Endothelial cell of umbilical vein (primary cell): ENCODE measurements around the gene ANKIB1.

Experiments used
- POLR2A ChIP-seq: IDR thresholded peaks from 2 replicates; pipeline ENCODE4 v1.6.1; 2012; ENCODE audit warnings: low read depth, mild to moderate bottlenecking, control low read depth, low read length
- TF ChIP-seq, protein P1 (sequence below), 2 donors: IDR thresholded peaks; 1 replicate in 1 of 2; 2 replicates in 1 of 2; pipeline ENCODE4 v1.5.1; 2011; ENCODE audit warnings: low read length in 2 of 2, mild to moderate bottlenecking in 2 of 2, moderate library complexity in 2 of 2, control low read depth in 1 of 2, inconsistent platforms in 1 of 2, low read depth in 1 of 2; ENCODE audit not compliant: insufficient read depth in 1 of 2; ENCODE audit errors: extremely low read depth in 1 of 2

DNA sequence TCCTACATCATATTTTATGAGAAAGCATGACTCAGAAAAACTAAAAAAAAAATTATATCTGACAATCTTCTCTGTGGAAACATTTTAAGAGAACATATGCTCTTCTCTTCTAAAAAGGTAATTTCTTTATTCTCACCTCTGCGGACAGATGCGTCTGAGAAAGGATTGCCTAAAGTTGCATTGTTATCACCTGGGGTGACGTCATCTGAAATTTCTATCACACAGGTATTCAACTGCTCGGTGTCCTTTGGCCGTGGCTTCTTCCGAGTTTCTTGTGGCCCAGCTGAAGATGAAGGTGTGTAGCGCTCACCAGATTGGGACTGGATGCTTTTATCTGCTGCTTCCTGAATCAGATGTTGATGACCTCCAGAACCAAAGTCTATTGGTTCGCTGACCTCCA lies 187.2 kb downstream of the ANKIB1 start:
- TF ChIP-seq, protein P1, sequence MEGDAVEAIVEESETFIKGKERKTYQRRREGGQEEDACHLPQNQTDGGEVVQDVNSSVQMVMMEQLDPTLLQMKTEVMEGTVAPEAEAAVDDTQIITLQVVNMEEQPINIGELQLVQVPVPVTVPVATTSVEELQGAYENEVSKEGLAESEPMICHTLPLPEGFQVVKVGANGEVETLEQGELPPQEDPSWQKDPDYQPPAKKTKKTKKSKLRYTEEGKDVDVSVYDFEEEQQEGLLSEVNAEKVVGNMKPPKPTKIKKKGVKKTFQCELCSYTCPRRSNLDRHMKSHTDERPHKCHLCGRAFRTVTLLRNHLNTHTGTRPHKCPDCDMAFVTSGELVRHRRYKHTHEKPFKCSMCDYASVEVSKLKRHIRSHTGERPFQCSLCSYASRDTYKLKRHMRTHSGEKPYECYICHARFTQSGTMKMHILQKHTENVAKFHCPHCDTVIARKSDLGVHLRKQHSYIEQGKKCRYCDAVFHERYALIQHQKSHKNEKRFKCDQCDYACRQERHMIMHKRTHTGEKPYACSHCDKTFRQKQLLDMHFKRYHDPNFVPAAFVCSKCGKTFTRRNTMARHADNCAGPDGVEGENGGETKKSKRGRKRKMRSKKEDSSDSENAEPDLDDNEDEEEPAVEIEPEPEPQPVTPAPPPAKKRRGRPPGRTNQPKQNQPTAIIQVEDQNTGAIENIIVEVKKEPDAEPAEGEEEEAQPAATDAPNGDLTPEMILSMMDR (IDR thresholded peaks at IDR 0.05; ENCODE audit: extremely low read depth in 1 of 2, insufficient read depth in 1 of 2, low read depth in 1 of 2, low read length in 2 of 2): no peak
- TF ChIP-seq POLR2A: no peak
